ENCODE data around the gene TMEM108. TPM values are rescaled to one million over a fixed set of nuclear protein-coding genes. Genes with fewer than 3 reads are reported as not detected.

The TMEM108 gene
- polyA plus RNA-seq, 1 donor = 28.5 TPM

- no peak for DNase-seq
These were observed 83.3 kb downstream of the TMEM108 start for GRCh38 chr3:133121450-133121849.

DNA sequence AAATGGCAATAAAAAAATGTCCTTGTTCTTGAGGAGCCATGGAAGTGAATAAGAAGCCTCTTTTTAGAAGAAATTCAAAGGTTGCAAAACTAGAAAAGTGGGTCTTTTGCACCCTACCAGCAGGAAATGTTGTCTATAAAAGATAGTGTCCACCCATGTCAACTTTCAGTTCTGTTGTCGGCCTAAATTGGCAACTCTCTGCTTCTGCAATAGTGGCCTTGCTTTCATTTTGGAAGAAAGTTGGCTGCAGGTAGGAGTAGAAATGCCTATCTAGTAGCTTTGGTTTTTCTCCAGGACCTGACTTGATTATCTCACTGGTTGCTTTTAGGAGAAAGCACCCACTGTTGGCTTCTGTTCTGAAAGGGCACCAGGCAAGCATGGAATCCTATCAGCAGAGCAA lies 85.4 kb downstream of the TMEM108 start:
- no peak for DNase-seq

- DNase-seq = peak; percentile 4
These were observed 86.3 kb downstream of the TMEM108 start for GRCh38 chr3:133124511-133124910.

GRCh38 chr3:133125171-133125570 lies 87.0 kb downstream of the TMEM108 start:
- DNase-seq = no peak

DNA sequence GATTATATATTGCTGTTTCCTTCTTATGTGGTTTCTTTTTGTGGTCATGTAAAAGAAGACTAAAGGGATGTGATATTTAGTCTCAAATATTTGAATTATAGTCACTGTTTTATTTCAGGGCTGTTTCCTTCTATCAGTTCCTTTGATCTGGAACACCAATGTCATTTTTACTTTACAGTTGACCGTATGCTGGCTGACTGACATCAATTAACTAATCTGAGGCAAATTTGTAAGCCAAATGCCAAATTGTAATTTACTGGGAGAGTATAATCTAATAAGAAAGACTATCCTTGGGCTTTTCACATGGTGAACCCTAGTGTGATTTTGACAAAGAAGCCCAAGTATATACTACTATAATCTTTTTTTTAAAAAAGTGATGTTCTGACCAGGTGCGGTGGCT lies 87.6 kb downstream of the TMEM108 start:
- no peak for DNase-seq

DNA sequence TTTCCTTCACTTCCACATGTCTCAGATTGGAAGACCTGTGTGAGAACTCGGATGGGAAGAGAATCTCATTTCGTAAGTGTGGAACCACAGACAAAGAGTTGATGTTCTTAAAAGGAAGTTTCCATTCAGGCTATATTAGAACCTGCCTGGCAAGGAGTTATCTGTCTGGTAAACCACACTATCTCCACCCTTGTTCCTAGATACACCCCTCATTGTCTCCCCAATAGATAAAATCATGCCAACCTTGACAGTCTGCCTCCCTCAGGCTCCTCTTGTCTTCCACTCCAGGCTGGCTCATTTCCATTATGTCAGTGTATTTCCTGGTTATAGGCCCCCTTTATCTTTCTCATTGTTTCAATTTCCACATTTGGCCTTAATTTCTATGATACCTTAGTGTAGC lies 89.2 kb downstream of the TMEM108 start:
- no peak for DNase-seq

- DNase-seq = no peak
These were observed 92.0 kb downstream of the TMEM108 start for GRCh38 chr3:133130168-133130567.

DNA sequence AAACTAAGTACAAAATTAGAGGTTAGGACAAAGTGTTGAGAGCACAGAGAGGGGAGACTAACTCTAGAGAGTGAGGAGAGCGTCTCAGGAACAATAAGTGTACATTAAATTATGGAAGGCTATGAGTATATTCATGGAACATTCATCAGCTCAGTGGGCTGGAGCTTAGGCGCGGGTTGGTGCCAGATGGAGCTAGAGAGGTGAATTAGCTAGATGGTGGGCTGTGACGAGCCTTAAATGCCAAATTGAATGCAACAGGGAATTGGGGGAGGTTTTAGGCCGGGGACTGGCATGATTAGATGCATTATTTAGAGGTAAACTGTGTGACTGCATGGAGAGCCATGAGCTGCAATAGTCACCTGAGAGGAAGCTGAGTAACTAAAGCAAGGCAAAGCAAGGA lies 97.1 kb downstream of the TMEM108 start:
- DNase-seq = no peak

DNA sequence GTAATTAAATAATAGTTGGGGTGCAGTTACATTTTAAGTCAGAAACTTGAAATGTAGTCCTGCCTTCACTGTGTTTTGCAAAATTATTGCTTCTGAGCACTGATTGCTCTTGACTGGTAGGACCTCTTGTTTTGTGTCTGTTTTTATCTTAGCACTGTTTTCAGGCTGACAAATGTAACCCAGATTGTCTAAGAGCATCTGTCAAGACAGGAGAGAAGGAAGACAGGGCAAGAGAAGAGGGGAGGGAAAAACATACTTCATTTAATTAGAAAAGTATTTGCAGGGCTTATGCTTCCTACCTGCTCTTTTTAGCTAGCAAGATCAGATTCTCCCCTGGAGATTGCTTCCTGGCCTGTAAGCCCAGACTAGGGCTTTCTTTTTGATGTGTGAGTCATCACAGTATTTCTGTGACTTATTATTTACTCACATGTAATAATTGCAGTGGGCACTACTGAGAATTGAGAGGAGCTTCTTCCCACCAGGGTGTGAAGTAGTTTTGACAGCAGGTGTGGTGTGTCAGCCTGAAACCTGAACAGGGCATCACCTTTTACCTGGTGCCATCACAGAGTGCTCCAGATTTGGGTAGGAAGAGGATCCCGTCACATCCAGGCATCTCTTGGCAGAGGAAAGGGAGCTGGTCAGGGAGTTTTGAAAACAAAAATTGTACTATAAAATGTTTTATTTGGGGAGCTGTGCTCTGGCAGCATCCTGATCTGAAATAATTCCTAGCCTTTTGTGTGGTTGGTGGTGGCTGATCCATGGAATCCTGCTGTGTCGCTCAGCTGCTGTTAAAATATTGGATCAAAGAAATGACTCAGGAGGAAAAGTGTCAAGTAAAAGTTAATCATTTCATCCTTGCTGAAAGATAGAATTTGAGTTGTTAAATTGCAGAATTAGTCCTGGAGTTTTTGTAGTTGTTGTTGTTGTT lies 98.2 kb downstream of the TMEM108 start:
- no peak for DNase-seq

GRCh38 chr3:133137042-133137996 lies 99.1 kb downstream of the TMEM108 start:
- DNase-seq = no peak

- DNase-seq = no peak
These were observed 99.8 kb downstream of the TMEM108 start for GRCh38 chr3:133138017-133138416.

GRCh38 chr3:133152056-133152455 lies 113.9 kb downstream of the TMEM108 start:
- DNase-seq = no peak

DNA sequence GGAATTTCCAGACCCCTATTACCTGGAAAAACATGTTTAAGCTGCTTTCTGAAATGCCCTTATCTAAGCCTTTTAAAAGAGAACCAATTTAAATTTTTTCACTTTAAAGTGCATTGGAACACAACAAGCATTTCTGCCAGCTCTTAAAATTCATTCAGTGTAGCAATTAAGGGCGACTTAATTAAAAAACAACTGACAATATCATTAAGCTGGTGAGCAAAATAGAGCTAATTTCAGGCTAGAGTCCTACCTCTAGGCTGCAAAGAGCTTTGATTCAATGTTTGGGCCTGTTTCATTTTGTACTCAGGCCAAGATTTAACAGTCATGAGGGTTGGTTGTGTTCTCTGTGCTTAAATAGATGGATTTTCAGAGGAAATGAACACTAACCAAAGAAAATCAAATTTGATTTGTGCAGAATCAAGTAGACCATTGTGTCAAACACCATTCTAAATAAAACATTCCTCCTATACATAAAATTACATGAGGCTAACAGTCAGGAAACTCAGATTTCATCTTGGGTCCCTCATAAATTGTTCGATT lies 114.6 kb downstream of the TMEM108 start:
- no peak for DNase-seq

DNA sequence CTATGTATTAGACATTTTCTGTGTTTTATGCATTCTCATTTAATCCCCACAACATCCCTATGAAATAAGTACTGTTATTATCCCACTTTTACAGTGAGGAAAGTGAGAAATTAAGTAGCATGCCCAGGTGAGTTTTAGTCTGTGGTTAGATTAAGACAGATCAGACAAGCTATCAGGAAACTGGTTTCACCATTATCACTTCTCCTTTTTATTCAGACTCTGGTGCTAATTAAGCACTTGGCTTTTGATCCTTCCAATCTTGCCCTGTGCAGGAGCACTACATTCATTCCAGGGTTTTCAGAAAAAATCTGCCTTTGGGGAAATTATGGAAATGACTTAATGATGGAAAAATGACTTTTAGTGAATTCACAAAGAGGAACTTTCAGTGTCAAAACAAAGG lies 115.2 kb downstream of the TMEM108 start:
- no peak for DNase-seq

GRCh38 chr3:133157716-133158115 lies 119.5 kb downstream of the TMEM108 start:
- no peak for DNase-seq

- no peak for DNase-seq
These were observed 120.5 kb downstream of the TMEM108 start for GRCh38 chr3:133158686-133159085.

DNA sequence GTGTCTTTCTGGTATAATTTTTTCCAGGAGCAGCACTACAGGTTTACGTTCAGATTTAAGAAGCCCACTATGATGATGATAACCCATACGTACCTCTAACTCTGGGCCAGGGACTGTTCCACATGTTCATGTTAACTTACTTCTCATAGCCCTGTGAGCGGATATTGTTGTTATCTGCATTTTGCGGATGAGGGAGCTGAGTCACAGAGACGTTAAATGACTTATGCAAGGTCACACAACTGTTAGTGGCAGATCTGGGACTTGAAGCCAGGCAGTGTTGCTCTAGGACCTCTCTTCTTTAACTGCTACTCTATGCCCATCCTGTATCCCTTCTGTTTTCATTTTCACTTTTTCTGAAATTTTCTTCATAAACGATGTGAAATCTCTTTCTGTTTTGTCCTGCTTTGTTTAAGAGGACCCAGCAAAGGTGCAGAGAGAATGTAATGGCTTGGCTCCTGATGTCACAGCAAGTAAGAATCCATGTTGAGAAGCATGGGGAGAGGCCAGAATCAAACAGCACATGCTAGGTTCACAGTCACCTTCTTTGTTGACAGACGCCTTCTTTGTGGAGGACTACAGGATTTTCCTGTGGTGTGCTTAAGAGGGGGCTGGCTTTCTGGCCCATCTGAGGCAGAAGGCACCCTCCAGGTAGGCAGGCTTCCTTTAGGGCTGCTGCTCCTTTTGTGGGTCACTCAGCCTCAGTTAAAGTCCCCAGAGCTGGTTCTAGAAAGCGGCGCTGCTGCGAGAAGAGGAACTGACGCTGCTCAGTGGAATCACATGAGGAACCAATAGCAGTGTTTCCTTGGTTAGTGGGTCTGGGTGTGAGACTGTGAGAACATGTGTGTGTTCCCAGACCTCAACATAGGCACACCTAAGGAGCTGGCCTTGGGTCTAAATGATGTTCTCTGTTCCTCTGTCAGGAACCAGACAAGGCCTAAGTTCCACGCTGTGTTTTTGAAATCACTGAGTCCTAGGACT lies 121.6 kb downstream of the TMEM108 start:
- no peak for DNase-seq

DNA sequence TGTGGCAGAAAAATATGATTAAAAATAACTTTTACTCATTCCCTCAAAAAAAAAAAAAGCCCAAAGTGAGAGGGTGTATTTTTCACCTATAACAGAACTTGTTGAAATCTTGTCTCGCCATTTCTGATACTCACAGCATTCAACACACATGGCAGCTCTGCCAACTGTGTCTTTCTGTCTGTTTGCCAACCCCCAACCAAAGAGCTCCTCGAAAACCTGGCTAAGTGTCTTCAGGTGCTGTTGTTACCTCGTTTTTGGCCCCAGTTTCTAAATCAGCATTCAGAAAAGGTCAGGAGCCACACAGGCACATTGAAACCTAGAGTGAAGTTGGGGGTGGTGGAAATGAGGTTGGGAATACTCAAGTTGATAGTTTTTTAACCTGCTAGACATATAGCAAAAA lies 123.5 kb downstream of the TMEM108 start:
- no peak for DNase-seq

GRCh38 chr3:133162265-133162664 lies 124.1 kb downstream of the TMEM108 start:
- no peak for DNase-seq

GRCh38 chr3:133162670-133163305 lies 124.6 kb downstream of the TMEM108 start:
- DNase-seq = no peak

DNA sequence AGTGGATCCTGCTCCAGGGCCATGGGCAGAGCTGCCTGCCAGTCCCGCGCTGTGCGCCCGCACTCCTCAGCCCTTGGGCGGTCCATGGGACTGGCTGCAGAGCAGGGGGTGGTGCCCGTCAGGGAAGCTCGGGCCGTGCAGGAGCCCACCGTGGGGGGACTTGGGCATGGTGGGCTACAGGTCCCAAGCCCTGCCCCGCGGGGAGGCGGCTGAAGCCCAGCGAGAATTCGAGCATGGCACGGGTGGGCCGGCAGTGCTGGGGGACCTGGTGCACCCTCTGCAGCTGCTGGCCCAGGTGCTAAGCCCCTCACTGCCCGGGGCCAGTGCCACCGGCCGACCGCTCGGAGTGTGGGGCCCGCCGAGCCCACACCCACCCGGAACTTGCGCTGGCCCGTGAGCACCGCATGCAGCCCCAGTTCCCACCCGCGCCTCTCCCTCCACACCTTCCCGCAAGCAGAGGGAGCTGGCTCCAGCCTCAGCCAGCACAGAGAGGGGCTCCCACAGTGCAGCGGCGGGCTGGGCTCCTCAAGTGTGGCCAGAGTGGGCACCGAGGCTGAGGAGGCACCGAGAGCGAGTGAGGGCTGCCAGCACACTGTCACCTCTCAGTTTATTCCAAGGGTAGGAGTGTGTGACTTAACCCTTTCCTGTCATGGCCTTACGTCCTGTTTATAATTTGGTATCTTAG lies 129.3 kb downstream of the TMEM108 start:
- no peak for DNase-seq

Measured in hindlimb muscle (tissue), 1 donor.